ENCODE results near the gene SSX2IP.

- no peak for TF ChIP-seq CTCF (conservative IDR thresholded peaks at IDR 0.05; ENCODE audit: low read depth in 2 of 2)
- TF ChIP-seq POLR2AphosphoS5 (IDR thresholded peaks at IDR 0.05; ENCODE audit: low read depth), result no peak
- no peak for TF ChIP-seq EZH2 (IDR thresholded peaks at IDR 0.05; ENCODE audit: low read depth, unreplicated experiment)
- no peak for TF ChIP-seq REST (IDR thresholded peaks at IDR 0.05; ENCODE audit: unreplicated experiment)
- no peak for TF ChIP-seq EZH2phosphoT487 (IDR thresholded peaks at IDR 0.05; ENCODE audit: unreplicated experiment)
- TF ChIP-seq CREB1 (CRISPR knock-in tag; IDR thresholded peaks at IDR 0.05; ENCODE audit: low read depth), result no peak
- no peak for TF ChIP-seq ETS1 (IDR thresholded peaks at IDR 0.05)
Observed at GRCh38 chr1:84705513-84705912, 15.3 kb upstream of the SSX2IP start.
